GM23248 (cell line): Measurements from ENCODE around the gene SZT2.

Experiments
- EZH2 ChIP-seq: fragments of 200-600 bp; sonication (generic); IDR thresholded peaks from 2 replicates; pipeline ENCODE4 v1.6.1; 2018; ENCODE audit warnings: antibody characterized with exemption, mild to moderate bottlenecking; ENCODE audit not compliant: insufficient read depth, poor library complexity, severe bottlenecking
- EZH2phosphoT487 ChIP-seq: fragments of 200-600 bp; sonication (generic); IDR thresholded peaks from 2 replicates; pipeline ENCODE4 v1.6.1; 2018; ENCODE audit warnings: antibody characterized with exemption, moderate library complexity, mild to moderate bottlenecking, low read depth; ENCODE audit not compliant: insufficient read depth

DNA sequence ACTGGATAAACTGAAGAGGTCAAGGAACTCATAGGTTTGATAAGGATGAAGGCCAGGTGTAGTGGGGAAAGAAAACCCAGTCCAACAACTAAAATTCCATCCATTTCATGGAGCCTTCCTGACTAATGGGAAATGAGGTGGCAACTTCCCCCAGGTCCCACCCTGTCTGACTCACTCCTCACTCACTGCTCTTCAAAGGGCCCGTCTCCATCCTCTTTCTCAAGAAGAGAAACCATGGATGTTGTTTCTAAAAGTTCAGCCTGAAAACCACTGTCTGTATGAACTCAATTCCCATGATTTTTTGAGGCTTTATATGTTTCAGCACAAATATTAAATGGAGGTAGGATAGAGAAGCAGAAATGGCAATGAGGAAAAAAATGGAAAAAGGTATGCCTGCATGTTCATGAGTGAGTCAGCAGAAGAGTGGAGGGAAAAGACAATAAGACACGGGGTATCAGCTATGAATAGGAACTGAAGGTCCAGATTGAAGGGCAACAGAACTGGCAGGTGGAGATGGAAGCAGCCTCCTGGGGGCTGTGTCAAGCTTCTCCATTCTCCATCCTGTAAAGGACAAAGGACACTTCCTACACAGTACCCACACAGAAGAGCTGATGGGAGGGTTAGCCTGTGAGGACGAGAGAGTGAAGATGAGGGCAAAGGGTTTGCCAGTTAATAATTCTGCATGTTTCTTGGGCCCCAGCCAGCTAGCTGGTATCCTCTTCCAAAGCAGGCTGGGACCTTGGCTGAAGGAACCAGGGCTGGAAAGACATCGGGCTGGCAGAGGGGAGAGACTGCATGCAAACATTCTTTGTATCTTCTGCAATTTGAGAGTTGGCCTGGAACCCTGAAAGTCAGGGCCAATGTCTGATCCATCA lies 16.4 kb upstream of the SZT2 start:
- TF ChIP-seq EZH2 (no peak), EZH2phosphoT487 (no peak)
